ENCODE results near the gene GSTT2B. TPM values are rescaled to one million over a fixed set of nuclear protein-coding genes. Genes with fewer than 3 reads are reported as not detected.

Gene GSTT2B
- 1.8 and 2.6 TPM in 2 replicates for total RNA-seq

GRCh38 chr22:23961084-23961771 lies at the start of gene GSTT2B:
TSS of gene GSTT2B (minus strand) at chr22:23961195. CDS start at chr22:23961131, 64 bp downstream.

DNA sequence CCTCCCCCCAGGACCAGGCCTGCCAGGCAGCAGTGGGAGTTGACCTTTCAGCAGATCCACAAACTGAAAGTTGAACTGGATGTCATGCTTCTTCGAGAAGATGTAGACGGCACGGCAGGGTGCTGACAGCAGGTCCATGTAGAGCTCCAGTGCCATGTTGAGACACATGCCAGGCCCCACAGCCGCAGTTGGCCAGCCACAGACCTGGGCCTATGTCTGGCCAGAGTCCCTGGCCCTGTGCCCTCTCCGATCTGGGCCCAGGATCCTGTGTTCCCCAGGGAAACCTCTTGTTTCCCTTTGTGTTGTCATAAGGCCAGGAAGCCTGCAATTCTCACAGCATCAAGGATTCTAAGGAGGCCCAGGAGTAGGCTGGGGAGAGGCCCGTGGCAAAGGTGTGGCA lies 44.2 kb upstream of the GSTT2B start, which contains the start of gene GSTT4:
TSS of gene GSTT4 (minus strand) at position 253 of the 400 bp plus-strand sequence. CDS start at position 156, 97 bp downstream.

GRCh38 chr22:23979557-23980240 lies 18.7 kb upstream of the GSTT2B start, which contains the start of gene GSTT2:
TSS of gene GSTT2 (plus strand) at chr22:23980134.

GRCh38 chr22:23974345-23974744 lies 13.3 kb upstream of the GSTT2B start, which contains the start of gene DDT:
TSS of gene DDT (minus strand) at chr22:23974441. CDS start at chr22:23974414, 27 bp downstream.

DNA sequence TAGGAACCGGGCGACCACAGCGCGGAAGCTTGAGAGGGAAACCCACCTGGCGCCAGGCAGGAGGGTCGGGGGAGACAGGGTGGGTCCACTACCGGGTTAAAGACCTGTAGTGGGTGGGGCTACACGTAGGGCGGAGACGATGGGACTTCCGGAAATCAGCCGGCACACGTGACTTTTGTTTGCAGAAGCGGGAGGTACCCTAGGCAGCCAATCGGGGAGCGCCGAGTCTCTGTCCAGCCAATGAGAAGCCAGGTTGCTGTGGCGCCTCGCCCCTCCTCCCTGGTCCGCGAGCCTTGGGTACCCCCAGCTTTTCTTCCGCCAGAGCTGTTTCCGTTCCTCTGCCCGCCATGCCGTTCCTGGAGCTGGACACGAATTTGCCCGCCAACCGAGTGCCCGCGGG lies 5.6 kb upstream of the GSTT2B start, which contains the start of gene DDTL:
TSS of gene DDTL (plus strand) at position 321 of the 400 bp plus-strand sequence. CDS start at position 348, 27 bp downstream.

Other genes with a start within 250 kb of the GSTT2B start
- 2.7 and 2.9 TPM in 2 replicates for gene ZNF70, start 210.1 kb downstream of the GSTT2B start, total RNA-seq
- not detected in 2 replicates for gene VPREB3, start 206.8 kb downstream of the GSTT2B start, total RNA-seq
- 1.1 and 1.2 TPM in 2 replicates for gene C22orf15, start 198.2 kb downstream of the GSTT2B start, total RNA-seq
- gene CHCHD10, start 193.2 kb downstream of the GSTT2B start, total RNA-seq, result 1.9 and 2.3 TPM in 2 replicates
- 7.4 and 11.2 TPM in 2 replicates for gene MMP11, start 188.3 kb downstream of the GSTT2B start, total RNA-seq
- 121 and 151 TPM in 2 replicates for gene SMARCB1, start 174.2 kb downstream of the GSTT2B start, total RNA-seq
- 2.3 TPM in 1 of 2 replicates, not detected in the other for gene DERL3, start 122.2 kb downstream of the GSTT2B start, total RNA-seq
- 6.9 and 11.2 TPM in 2 replicates for gene SLC2A11, start 103.3 kb downstream of the GSTT2B start, total RNA-seq
- gene MIF, start 66.8 kb downstream of the GSTT2B start, total RNA-seq, result 473 and 481 TPM in 2 replicates
- not detected in 2 replicates for gene DDTL, start 5.7 kb upstream of the GSTT2B start, total RNA-seq
- gene DDT, start 13.2 kb upstream of the GSTT2B start, total RNA-seq, result 93.4 and 103 TPM in 2 replicates
- gene GSTT2, start 18.9 kb upstream of the GSTT2B start, total RNA-seq, result 1.2 TPM in 1 of 2 replicates, not detected in the other
- gene GSTT4, start 44.3 kb upstream of the GSTT2B start, total RNA-seq, result not detected in 2 replicates
- 31.0 and 53.6 TPM in 2 replicates for gene CABIN1, start 50.1 kb upstream of the GSTT2B start, total RNA-seq
- 13.8 and 15.9 TPM in 2 replicates for gene SUSD2, start 220.3 kb upstream of the GSTT2B start, total RNA-seq

All from myometrial cell (primary cell).